Eye (tissue), 1 donor: ENCODE results near the gene PRR35.
"Not testable (repeated sequence)": the region's sequence is repeated elsewhere in the genome, so short reads cannot be mapped to it uniquely, and the experiment has no call there.

Source experiments
- DNase-seq: peaks from one replicate; pipeline ENCODE4 v3.0.0-alpha.2; 2015

PRR35 gene

DNA sequence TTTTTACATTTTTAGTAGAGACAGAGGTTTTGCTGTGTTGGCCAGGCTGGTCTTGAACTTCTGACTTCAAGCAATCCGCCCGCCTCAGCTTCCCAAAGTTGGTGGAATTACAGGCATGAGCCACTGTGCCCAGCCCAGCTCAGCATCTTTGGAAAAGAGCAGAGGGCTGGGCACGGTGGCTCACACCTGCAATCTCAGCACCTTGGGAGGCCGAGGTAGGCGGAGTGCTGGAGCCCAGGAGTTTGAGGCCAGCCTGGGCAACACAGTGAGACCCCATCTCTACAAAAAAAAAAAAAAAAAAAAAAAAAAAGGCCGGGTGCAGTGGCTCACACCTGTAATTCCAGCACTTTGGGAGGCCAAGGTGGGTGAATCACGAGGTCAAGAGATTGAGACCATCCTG is 37.5 kb downstream of the PRR35 start:
- DNase-seq, result not testable (repeated sequence)

DNA sequence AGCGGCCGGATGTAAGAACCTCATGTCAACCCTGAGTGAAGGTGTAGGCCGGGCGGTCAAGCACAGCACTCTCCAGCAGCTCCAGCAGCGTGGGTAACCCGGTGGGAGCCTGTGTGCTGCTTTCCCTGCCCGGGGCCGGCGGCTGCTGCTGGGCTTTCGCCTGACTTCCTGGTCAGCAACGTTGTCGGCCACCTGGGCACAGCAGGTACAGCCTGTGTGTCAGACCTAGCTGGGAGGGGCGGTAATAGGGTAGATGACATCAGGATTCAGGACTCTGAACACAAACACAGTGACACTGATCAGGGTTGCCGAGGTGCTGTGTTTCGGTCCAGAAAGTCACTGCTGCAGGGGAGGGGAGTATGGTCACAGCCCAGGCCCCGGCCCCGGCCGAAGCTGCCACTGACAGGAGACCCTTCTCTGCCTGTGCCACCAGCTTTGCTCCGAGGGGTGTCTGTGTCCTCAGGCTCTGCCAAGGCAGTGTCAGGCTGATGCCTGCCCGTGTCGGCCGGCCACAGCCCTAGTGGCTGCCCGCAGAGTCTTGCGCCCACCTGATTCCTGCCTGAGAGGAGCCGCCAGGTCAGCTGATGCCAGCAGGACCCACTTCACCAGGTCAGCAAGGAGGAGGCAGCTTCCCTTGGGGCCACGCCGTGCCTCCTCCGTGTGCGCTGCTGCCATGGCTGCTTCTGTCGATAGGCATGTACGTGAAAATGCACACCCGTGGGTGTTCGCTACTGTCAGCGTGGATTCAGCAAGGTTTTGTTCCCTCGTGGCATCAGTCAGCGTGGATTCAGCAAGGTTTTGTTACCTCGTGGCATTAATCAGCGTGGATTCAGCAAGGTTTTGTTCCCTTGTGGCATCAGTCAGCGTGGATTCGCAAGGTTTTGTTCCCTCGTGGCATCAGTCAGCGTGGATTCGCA is 38.9 kb downstream of the PRR35 start:
- no peak for DNase-seq

- DNase-seq, result peak; percentile 32
These were observed 40.6 kb downstream of the PRR35 start for GRCh38 chr16:600781-601180.

DNA sequence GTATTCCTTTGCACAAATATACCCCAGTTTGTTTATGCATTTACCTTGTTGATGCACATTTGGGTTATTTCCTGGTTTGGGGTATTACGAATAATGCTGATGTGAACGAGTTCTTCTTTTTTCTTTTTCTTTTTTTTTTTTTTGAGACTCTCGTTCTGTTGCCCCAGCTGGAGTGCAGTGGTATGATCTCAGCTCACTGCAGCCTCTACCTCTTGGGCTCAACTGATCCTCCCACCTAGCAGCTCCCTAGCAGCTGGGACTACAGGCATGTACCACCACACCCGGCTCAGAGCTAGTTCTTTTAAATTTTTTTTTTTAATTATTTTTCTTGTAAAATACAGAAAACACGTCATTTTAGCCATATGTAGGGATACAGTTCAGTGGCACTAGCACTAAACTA is 43.7 kb downstream of the PRR35 start:
- no peak for DNase-seq

- no peak for DNase-seq
These were observed 46.6 kb downstream of the PRR35 start for GRCh38 chr16:606656-607307.

GRCh38 chr16:608019-608418 is 47.8 kb downstream of the PRR35 start:
- no peak for DNase-seq

- DNase-seq, result no peak
These were observed 49.1 kb downstream of the PRR35 start for GRCh38 chr16:609316-609715.

GRCh38 chr16:609984-610383 is 49.8 kb downstream of the PRR35 start:
- no peak for DNase-seq

DNA sequence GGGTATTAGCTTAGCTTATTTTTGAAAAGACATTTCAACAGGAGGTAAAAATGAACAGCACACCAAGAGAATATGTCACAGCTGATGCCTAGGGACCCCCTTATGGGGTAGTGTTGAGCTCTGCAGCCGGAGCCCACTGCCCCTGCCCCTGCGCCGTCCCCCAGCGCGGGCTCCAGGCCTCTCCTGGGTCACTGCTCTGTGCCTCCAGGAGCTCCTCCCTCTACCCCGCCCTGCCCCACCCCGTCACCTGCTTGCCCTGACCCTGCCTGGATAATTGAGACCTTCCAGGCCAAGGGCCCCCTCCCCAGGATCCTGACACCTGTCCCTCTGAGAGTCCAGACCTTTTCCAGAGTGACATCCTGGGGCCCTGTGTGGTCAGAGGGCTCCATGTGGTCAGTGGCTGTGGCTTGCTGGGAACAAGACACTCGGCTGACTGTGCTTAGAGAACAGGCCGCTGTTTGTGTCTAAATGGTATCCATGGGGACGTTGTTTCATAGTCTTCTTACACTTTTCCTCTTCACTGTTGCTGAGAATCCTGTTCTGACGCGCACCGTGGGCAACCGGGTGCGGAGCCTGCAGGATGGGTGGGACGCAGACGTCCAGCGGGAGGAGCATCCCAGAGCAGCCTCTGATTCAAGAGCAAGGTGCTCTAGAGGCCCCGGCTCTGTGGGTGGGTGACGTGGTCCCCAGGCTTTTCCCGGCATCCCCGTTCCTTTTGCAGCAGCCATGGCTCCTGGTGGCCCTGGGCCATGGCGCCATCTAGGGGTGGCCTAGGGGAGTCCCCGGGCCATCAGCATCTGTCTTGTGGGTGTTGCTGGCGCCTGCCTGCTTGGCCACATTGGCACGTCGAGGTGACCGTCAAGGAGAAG is 50.6 kb downstream of the PRR35 start:
- peak; percentile 68 for DNase-seq

DNA sequence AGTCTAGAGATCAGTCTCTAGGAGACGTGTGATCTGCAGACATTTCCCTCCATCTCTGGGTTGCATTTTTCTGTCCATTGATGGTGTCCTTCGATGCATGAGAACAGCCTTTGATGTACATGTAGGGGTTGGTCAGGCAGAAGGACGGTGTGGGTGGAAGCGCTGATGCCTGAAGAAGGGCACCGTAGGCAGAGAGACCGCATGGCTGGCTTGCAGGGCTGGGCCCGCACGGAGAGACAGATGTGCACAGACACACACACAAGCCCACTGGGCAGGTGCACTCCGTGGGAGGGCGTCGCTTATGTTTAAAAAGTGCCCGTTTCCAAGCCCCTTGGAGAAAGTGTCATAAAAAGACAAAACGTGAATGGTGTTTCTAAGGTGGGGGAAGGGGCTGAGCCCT is 54.9 kb downstream of the PRR35 start:
- peak; percentile 49 for DNase-seq
